Esophagus squamous epithelium (tissue), 4 donors: ENCODE data around the gene FAM111A.

Experiments used
- POLR2A ChIP-seq, 4 donors: fragments of 450-650 bp; IDR thresholded peaks; one replicate each; pipeline ENCODE4 v1.6.1; 2017; ENCODE audit warnings: antibody characterized with exemption in 4 of 4, mild to moderate bottlenecking in 4 of 4, moderate library complexity in 3 of 4
- TF ChIP-seq, protein P1 (sequence below), 6 experiments: fragments of 450-650 bp in 4 of 6; fragments of 200-600 bp in 2 of 6; sonication (generic) in 2 of 6; IDR thresholded peaks; one replicate each; pipeline ENCODE4 v1.5.1; 2016 to 2019; ENCODE audit warnings: antibody characterized with exemption in 6 of 6, mild to moderate bottlenecking in 4 of 6, moderate library complexity in 4 of 6

DNA sequence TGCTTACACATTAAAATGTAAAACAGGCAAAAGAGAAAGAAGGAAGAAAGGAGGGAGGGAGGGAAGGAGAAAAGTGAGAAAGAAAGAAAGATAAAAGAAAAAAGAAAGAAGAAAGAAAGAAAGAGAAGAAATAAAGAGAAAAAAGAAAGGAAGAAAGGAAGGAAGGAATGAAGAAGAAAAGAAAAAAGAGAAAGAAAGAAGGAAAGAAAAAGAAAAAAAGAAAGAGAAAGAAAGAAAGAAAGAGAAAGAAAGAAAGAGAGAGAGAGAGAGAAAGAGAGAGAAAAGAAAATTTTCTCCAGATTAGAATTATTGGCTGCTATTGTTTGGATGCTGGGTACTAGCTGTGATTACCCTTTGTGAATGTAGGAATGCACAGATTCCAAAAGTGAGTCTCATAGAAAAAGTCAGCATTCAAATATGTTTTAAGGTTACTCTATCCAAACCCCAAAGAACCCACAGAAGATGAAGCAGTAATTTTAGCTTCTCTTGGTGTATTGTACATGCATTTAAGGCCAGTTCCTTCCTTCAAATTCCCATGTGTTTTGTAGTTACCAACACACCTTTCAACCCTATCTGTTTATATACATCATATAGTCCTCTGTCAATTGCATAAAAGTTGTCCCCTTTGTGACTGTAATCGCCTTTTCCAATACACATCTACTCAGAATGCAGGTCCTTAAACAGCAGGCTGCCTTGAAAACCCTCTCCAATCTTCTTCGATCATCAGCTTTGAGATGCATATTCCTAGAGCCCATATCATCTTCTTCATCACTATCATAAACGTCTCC, 789 bp upstream of the FAM111A start:
- TF ChIP-seq, protein P1, sequence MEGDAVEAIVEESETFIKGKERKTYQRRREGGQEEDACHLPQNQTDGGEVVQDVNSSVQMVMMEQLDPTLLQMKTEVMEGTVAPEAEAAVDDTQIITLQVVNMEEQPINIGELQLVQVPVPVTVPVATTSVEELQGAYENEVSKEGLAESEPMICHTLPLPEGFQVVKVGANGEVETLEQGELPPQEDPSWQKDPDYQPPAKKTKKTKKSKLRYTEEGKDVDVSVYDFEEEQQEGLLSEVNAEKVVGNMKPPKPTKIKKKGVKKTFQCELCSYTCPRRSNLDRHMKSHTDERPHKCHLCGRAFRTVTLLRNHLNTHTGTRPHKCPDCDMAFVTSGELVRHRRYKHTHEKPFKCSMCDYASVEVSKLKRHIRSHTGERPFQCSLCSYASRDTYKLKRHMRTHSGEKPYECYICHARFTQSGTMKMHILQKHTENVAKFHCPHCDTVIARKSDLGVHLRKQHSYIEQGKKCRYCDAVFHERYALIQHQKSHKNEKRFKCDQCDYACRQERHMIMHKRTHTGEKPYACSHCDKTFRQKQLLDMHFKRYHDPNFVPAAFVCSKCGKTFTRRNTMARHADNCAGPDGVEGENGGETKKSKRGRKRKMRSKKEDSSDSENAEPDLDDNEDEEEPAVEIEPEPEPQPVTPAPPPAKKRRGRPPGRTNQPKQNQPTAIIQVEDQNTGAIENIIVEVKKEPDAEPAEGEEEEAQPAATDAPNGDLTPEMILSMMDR (IDR thresholded peaks at IDR 0.05), result no peak
- no peak for TF ChIP-seq POLR2A (IDR thresholded peaks at IDR 0.05)
